IMR-90 (cell line): Measurements from ENCODE around the gene LRP1B. TPM values are rescaled to one million over a fixed set of nuclear protein-coding genes. Genes with fewer than 3 reads are reported as not detected.

Source experiments
- ATAC-seq: fragments of 200-7000 bp; cut with Tn5 transposase; 2 replicates; pipeline ENCODE4 v1.9.1; 2020; ENCODE audit warnings: low read depth, mild to moderate bottlenecking, moderate library complexity
- BruUV-seq: library from RNA; stranded (reverse); fragments of 400-500 nt; replicated peaks from 2 replicates; lab custom pipeline; 2021; lab: Mats Ljungman, UMichigan
- CTCF ChIA-PET: fragments of 300-600 bp; formaldehyde crosslinking; extraction: SDS; loops from one replicate; lab custom pipeline; 2021; ENCODE audit warnings: antibody characterized with exemption; lab: Yijun Ruan, JAX
- POLR2A ChIA-PET: fragments of 300-600 bp; sonication (Branson Sonifier 250); formaldehyde crosslinking; loops from one replicate; lab custom pipeline; 2022; ENCODE audit warnings: antibody characterized with exemption; ENCODE audit not compliant: unreplicated experiment; lab: Charles Lee
- DNase-seq: peaks from one replicate; pipeline ENCODE4 v3.0.0; 2013
- H2AFZ ChIP-seq: replicated peaks from 2 replicates; pipeline ENCODE3; 2013; ENCODE audit warnings: low read length, mild to moderate bottlenecking; ENCODE audit not compliant: poor library complexity
- H2AK5ac ChIP-seq: 2 replicates; pipeline ENCODE4 v1.6.1; 2013; ENCODE audit warnings: low read depth, low read length, inconsistent platforms
- H2AK9ac ChIP-seq: replicated peaks from 2 replicates; pipeline ENCODE3; 2013; ENCODE audit warnings: mild to moderate bottlenecking, low read depth, low read length, moderate library complexity; ENCODE audit not compliant: poor library complexity
- H2BK120ac ChIP-seq: 2 replicates; pipeline ENCODE4 v1.6.1; 2013; ENCODE audit warnings: low read depth, low read length, inconsistent platforms
- H2BK15ac ChIP-seq: 3 replicates; pipeline ENCODE4 v1.6.1; 2013; ENCODE audit warnings: low read depth, low read length, inconsistent platforms
- H2BK20ac ChIP-seq: 2 replicates; pipeline ENCODE4 v1.6.1; 2013; ENCODE audit warnings: low read depth, mild to moderate bottlenecking, inconsistent platforms, low read length, moderate library complexity
- H2BK5ac ChIP-seq: 2 replicates; pipeline ENCODE4 v1.6.1; 2013; ENCODE audit warnings: mild to moderate bottlenecking, low read depth, low read length, inconsistent platforms; ENCODE audit not compliant: poor library complexity, severe bottlenecking
- H3K14ac ChIP-seq: replicated peaks from 2 replicates; pipeline ENCODE4 v1.6.1; 2013; ENCODE audit warnings: low read depth, low read length, inconsistent platforms
- H3K18ac ChIP-seq: 2 replicates; pipeline ENCODE4 v1.6.1; 2013; ENCODE audit warnings: low read depth, low read length, control low read depth
- H3K23ac ChIP-seq: 2 replicates; pipeline ENCODE4 v1.6.1; 2013; ENCODE audit warnings: low read depth, low read length, inconsistent platforms
- H3K27ac ChIP-seq: 2 replicates; pipeline ENCODE4 v1.5.1; 2013; ENCODE audit warnings: mild to moderate bottlenecking, control low read depth, low read length; ENCODE audit not compliant: insufficient read depth
- H3K27me3 ChIP-seq: 2 replicates; pipeline ENCODE4 v1.6.1; 2013; ENCODE audit warnings: low read length; ENCODE audit not compliant: control insufficient read depth, insufficient read depth
- H3K36me3 ChIP-seq: 2 replicates; pipeline ENCODE4 v1.6.1; 2013; ENCODE audit warnings: low read length, mixed read lengths; ENCODE audit not compliant: control insufficient read depth, insufficient read depth
- H3K4ac ChIP-seq: 2 replicates; pipeline ENCODE4 v1.6.1; 2013; ENCODE audit warnings: low read depth, low read length, inconsistent platforms
- H3K4me1 ChIP-seq: 2 replicates; pipeline ENCODE4 v1.6.1; 2013; ENCODE audit warnings: low read length, mixed read lengths; ENCODE audit not compliant: control insufficient read depth, insufficient read depth
- H3K4me2 ChIP-seq: 2 replicates; pipeline ENCODE4 v1.6.1; 2013; ENCODE audit warnings: low read depth, mild to moderate bottlenecking, control low read depth, low read length, moderate library complexity
- H3K4me3 ChIP-seq: 2 replicates; pipeline ENCODE4 v1.5.1; 2013; ENCODE audit warnings: low read depth, mild to moderate bottlenecking, control low read depth, low read length, moderate library complexity; ENCODE audit not compliant: insufficient read depth
- H3K56ac ChIP-seq: 2 replicates; pipeline ENCODE4 v1.6.1; 2013; ENCODE audit warnings: low read length, inconsistent platforms; ENCODE audit not compliant: insufficient read depth; ENCODE audit errors: extremely low read depth
- H3K79me1 ChIP-seq, 2 experiments: 2 replicates each; pipeline ENCODE4 v1.6.1; 2013; ENCODE audit warnings: low read length in 2 of 2, inconsistent platforms in 1 of 2, low read depth in 1 of 2
- H3K9ac ChIP-seq: 2 replicates; pipeline ENCODE4 v1.6.1; 2013; ENCODE audit warnings: low read depth, low read length, control low read depth
- H3K9me1 ChIP-seq: 2 replicates; pipeline ENCODE4 v1.6.1; 2013; ENCODE audit warnings: low read length, inconsistent platforms; ENCODE audit not compliant: insufficient read depth
- H3K9me3 ChIP-seq: 2 replicates; pipeline ENCODE4 v1.6.1; 2013; ENCODE audit warnings: low read length; ENCODE audit not compliant: control insufficient read depth, insufficient read depth
- H4K20me1 ChIP-seq: 2 replicates; pipeline ENCODE4 v1.6.1; 2013; ENCODE audit warnings: low read length, inconsistent platforms; ENCODE audit not compliant: insufficient read depth
- H4K5ac ChIP-seq: 2 replicates; pipeline ENCODE4 v1.6.1; 2013; ENCODE audit warnings: mild to moderate bottlenecking, low read depth, low read length, control low read depth
- H4K8ac ChIP-seq, 2 experiments: 2 replicates each; pipeline ENCODE4 v1.6.1; 2013; ENCODE audit warnings: low read depth in 2 of 2, low read length in 2 of 2, control low read depth in 1 of 2, inconsistent platforms in 1 of 2
- H4K91ac ChIP-seq: 2 replicates; pipeline ENCODE4 v1.6.1; 2013; ENCODE audit warnings: low read depth, low read length, inconsistent platforms; ENCODE audit not compliant: insufficient read depth
- BHLHE40 ChIP-seq: fragments of 150-350 bp; IDR thresholded peaks from 2 replicates; pipeline ENCODE4 v1.6.1; 2016; ENCODE audit warnings: mild to moderate bottlenecking, low read depth, low read length
- MAZ ChIP-seq: IDR thresholded peaks from 2 replicates; pipeline ENCODE4 v1.6.1; 2012; ENCODE audit warnings: low read depth, mild to moderate bottlenecking, low read length, improper control_type of control experiment, moderate library complexity, borderline replicate concordance
- MXI1 ChIP-seq: IDR thresholded peaks from 2 replicates; pipeline ENCODE4 v1.6.1; 2012; ENCODE audit warnings: low read depth, mild to moderate bottlenecking, low read length, moderate library complexity, borderline replicate concordance
- NFE2L2 ChIP-seq: fragments of 150-350 bp; IDR thresholded peaks from 2 replicates; pipeline ENCODE4 v1.6.1; 2016; ENCODE audit warnings: low read depth, mild to moderate bottlenecking, low read length
- RFX5 ChIP-seq: IDR thresholded peaks from 2 replicates; pipeline ENCODE4 v1.8.0; 2012; ENCODE audit warnings: low read depth, mild to moderate bottlenecking, low read length, moderate library complexity
- dilution Hi-C: fragments of 300-500 bp; cut with HindIII; formaldehyde crosslinking; loops from one replicate; pipeline ENCODE4 v1.14.3; 2018; ENCODE audit warnings: low sequenced_read_pairs; ENCODE audit not compliant: unreplicated experiment
- in situ Hi-C: fragments of 300-500 bp; cut with MboI; formaldehyde crosslinking; loops from 3 replicates; pipeline ENCODE4 v1.14.3; 2019; ENCODE audit warnings: low sequenced_read_pairs, inconsistent platforms, mixed read lengths
- intact Hi-C: fragments of 100-400 bp; cut with micrococcal nuclease; formaldehyde crosslinking; loops from 2 replicates; pipeline ENCODE4 v1.10.0; 2022
- polyA plus RNA-seq, 3 experiments: library from polyadenylated mRNA; depleted of rRNA; stranded (reverse); fragments of >200 nt; gene quantifications; 2 replicates each; pipeline ENCODE4 v1.2.3, GENCODE V29; 2012; ENCODE audit warnings: low replicate concordance in 1 of 3
- total RNA-seq: library from RNA; depleted of rRNA; stranded (reverse); fragments of >200 nt; gene quantifications from 2 replicates; pipeline ENCODE4 v1.2.3, GENCODE V29; 2012
- TF ChIP-seq, protein P1 (sequence below): fragments of 150-350 bp; IDR thresholded peaks from 2 replicates; pipeline ENCODE4 v1.6.1; 2016; ENCODE audit warnings: low read depth, mild to moderate bottlenecking, low read length, moderate library complexity, borderline replicate concordance
- TF ChIP-seq, protein P2 (sequence below): fragments of 150-350 bp; IDR thresholded peaks from 2 replicates; pipeline ENCODE4 v1.6.1; 2017; ENCODE audit warnings: mild to moderate bottlenecking, antibody characterized with exemption, low read length, low read depth

Gene LRP1B
- total and polyA plus RNA-seq, 2 of the 4 experiments (the other 2 are of a cell fraction) = under 0.01 to 0.02 TPM

DNA sequence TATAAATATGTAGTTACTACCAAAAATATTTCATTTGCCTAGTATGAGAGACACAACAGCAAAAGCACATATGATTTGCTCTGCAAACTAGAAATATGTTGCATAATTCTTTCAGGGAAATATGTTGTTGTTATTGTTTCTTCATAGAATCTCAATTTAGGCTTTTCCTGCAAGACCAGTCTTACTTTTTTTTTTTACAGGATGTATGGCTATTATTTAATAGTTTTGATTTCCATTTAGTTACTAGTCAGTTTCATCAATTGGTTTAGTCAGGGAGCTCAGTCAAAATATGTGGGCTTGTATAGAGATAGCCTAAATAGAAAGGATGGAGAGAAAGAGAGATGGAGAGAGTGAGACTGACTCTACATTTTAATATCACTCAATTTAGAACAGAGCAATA is 6.1 kb downstream of the LRP1B start:
- DNase-seq = no peak
- H2BK15ac ChIP-seq = no peak overlapping the region

More for the DNA sequence above, 6.1 kb downstream of the LRP1B start:
- H3K36me3 ChIP-seq = no peaks in the 10 kb centered on the region
- ATAC-seq = no peak
- POLR2A ChIA-PET = no interaction called here
- no peak overlapping the region for H3K14ac ChIP-seq
- dilution Hi-C loops (no loop called here), intact Hi-C loops (no loop called here), in situ Hi-C loops (no loop called here)
- no peak overlapping the region for H2BK5ac ChIP-seq
- no peak overlapping the region for H3K4me3 ChIP-seq
- H3K18ac ChIP-seq = no peak overlapping the region
- H4K20me1 ChIP-seq = no peaks in the 10 kb centered on the region
- no peaks in the 10 kb centered on the region for H3K79me1 ChIP-seq
- H3K27ac ChIP-seq = no peak overlapping the region
- no peak overlapping the region for H4K8ac ChIP-seq
- no peak overlapping the region for H3K9ac ChIP-seq
- no peak for TF ChIP-seq NFE2L2
- TF ChIP-seq MXI1 = no peak
- TF ChIP-seq, protein P1, sequence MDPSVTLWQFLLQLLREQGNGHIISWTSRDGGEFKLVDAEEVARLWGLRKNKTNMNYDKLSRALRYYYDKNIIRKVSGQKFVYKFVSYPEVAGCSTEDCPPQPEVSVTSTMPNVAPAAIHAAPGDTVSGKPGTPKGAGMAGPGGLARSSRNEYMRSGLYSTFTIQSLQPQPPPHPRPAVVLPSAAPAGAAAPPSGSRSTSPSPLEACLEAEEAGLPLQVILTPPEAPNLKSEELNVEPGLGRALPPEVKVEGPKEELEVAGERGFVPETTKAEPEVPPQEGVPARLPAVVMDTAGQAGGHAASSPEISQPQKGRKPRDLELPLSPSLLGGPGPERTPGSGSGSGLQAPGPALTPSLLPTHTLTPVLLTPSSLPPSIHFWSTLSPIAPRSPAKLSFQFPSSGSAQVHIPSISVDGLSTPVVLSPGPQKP = no peak
- no peak for TF ChIP-seq RFX5
- TF ChIP-seq, protein P2, sequence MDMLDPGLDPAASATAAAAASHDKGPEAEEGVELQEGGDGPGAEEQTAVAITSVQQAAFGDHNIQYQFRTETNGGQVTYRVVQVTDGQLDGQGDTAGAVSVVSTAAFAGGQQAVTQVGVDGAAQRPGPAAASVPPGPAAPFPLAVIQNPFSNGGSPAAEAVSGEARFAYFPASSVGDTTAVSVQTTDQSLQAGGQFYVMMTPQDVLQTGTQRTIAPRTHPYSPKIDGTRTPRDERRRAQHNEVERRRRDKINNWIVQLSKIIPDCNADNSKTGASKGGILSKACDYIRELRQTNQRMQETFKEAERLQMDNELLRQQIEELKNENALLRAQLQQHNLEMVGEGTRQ = no peak
- no peak for TF ChIP-seq MAZ
- TF ChIP-seq BHLHE40 = no peak
- H3K4me2 ChIP-seq = no peak overlapping the region
- no peak overlapping the region for H4K91ac ChIP-seq
- H3K4me1 ChIP-seq = no peaks in the 10 kb centered on the region
- H3K9me3 ChIP-seq = no peaks in the 10 kb centered on the region
- no peak overlapping the region for H3K23ac ChIP-seq
- H2AK5ac ChIP-seq = no peak overlapping the region
- peaks cover 3% of the 10 kb centered on the region for H3K27me3 ChIP-seq
- H2AFZ ChIP-seq = no peak overlapping the region
- H3K9me1 ChIP-seq = no peaks in the 10 kb centered on the region
- H2AK9ac ChIP-seq = no peak overlapping the region
- H2BK120ac ChIP-seq = no peak overlapping the region
- no peak overlapping the region for H3K56ac ChIP-seq
- no TSS peak for BruUV-seq
- CTCF ChIA-PET = no interaction called here
- no peak overlapping the region for H4K5ac ChIP-seq
- H2BK20ac ChIP-seq = no peak overlapping the region
- H3K4ac ChIP-seq = no peak overlapping the region
